H9 (cell line): ENCODE results near the gene EPHB6. TPM values are rescaled to one million over a fixed set of nuclear protein-coding genes. Genes with fewer than 3 reads are reported as not detected.

ENCODE experiments used
- DNase-seq: peaks from one replicate; pipeline ENCODE4 v3.0.0-alpha.2; 2017
- H2AFZ ChIP-seq: one replicate; pipeline ENCODE4 v1.6.1; 2013; ENCODE audit warnings: mild to moderate bottlenecking, low read length, control low read depth, moderate library complexity
- H2AK5ac ChIP-seq: 2 replicates; pipeline ENCODE4 v1.6.1; 2013; ENCODE audit warnings: low read length, control low read depth, mixed read lengths; ENCODE audit not compliant: insufficient read length
- H2BK120ac ChIP-seq: one replicate; pipeline ENCODE4 v1.6.1; 2013; ENCODE audit warnings: low read depth, mild to moderate bottlenecking, low read length, control low read depth, inconsistent platforms; ENCODE audit not compliant: poor library complexity, severe bottlenecking
- H2BK12ac ChIP-seq: 2 replicates; pipeline ENCODE4 v1.6.1; 2013; ENCODE audit warnings: low read length, control low read depth, mixed read lengths, low read depth; ENCODE audit not compliant: insufficient read length
- H2BK15ac ChIP-seq: 2 replicates; pipeline ENCODE4 v1.6.1; 2013; ENCODE audit warnings: low read depth, low read length, control low read depth
- H2BK20ac ChIP-seq: one replicate; pipeline ENCODE4 v1.6.1; 2013; ENCODE audit warnings: low read depth, mild to moderate bottlenecking, low read length, control low read depth, inconsistent platforms; ENCODE audit not compliant: poor library complexity, severe bottlenecking
- H2BK5ac ChIP-seq: 2 replicates; pipeline ENCODE4 v1.6.1; 2013; ENCODE audit warnings: low read length, control low read depth, mixed read lengths; ENCODE audit not compliant: insufficient read length
- H3K14ac ChIP-seq: 2 replicates; pipeline ENCODE4 v1.6.1; 2013; ENCODE audit warnings: low read length, control low read depth; ENCODE audit not compliant: insufficient read depth
- H3K18ac ChIP-seq: 2 replicates; pipeline ENCODE4 v1.6.1; 2013; ENCODE audit warnings: low read depth, mild to moderate bottlenecking, mixed read lengths, low read length, control low read depth; ENCODE audit not compliant: insufficient read length
- H3K23ac ChIP-seq: 2 replicates; pipeline ENCODE4 v1.6.1; 2013; ENCODE audit warnings: low read length, control low read depth, mixed read lengths, low read depth; ENCODE audit not compliant: insufficient read length
- H3K23me2 ChIP-seq: 2 replicates; pipeline ENCODE4 v1.6.1; 2013; ENCODE audit warnings: low read depth, mild to moderate bottlenecking, mixed read lengths, low read length, control low read depth; ENCODE audit not compliant: insufficient read length, poor library complexity, severe bottlenecking
- H3K27ac ChIP-seq: 2 replicates; pipeline ENCODE4 v1.5.1; 2013; ENCODE audit warnings: low read length, control low read depth, mixed read lengths, low read depth; ENCODE audit not compliant: insufficient read length
- H3K27me3 ChIP-seq: 2 replicates; pipeline ENCODE4 v1.6.1; 2013; ENCODE audit warnings: low read length, control low read depth, inconsistent platforms; ENCODE audit not compliant: insufficient read depth
- H3K4ac ChIP-seq: 2 replicates; pipeline ENCODE4 v1.6.1; 2013; ENCODE audit warnings: low read depth, mild to moderate bottlenecking, control low read depth, inconsistent platforms, low read length, moderate library complexity
- H3K4me1 ChIP-seq: 2 replicates; pipeline ENCODE4 v1.6.1; 2013; ENCODE audit warnings: low read length, control low read depth, inconsistent platforms; ENCODE audit not compliant: insufficient read depth
- H3K4me2 ChIP-seq: 2 replicates; pipeline ENCODE4 v1.6.1; 2013; ENCODE audit warnings: low read length, control low read depth, mixed read lengths; ENCODE audit not compliant: insufficient read length, insufficient read depth
- H3K56ac ChIP-seq: 2 replicates; pipeline ENCODE4 v1.6.1; 2013; ENCODE audit warnings: low read depth, mild to moderate bottlenecking, mixed read lengths, low read length, control low read depth; ENCODE audit not compliant: insufficient read length
- H3K79me1 ChIP-seq: 2 replicates; pipeline ENCODE4 v1.6.1; 2013; ENCODE audit warnings: low read depth, mild to moderate bottlenecking, moderate library complexity, low read length, control low read depth, inconsistent platforms; ENCODE audit not compliant: insufficient read depth, poor library complexity, severe bottlenecking
- H3K79me2 ChIP-seq: 2 replicates; pipeline ENCODE4 v1.6.1; 2013; ENCODE audit warnings: low read length, control low read depth, inconsistent platforms; ENCODE audit not compliant: insufficient read depth
- H3K9ac ChIP-seq: 2 replicates; pipeline ENCODE4 v1.6.1; 2013; ENCODE audit warnings: low read length, control low read depth, mixed read lengths; ENCODE audit not compliant: insufficient read length; ENCODE audit errors: extremely low read depth
- H3K9me3 ChIP-seq: one replicate; pipeline ENCODE4 v1.6.1; 2013; ENCODE audit warnings: low read depth, low read length, inconsistent platforms; ENCODE audit not compliant: control insufficient read depth
- H3T11ph ChIP-seq: one replicate; pipeline ENCODE4 v1.6.1; 2013; ENCODE audit warnings: mild to moderate bottlenecking, low read length, control low read depth, inconsistent platforms
- H4K20me1 ChIP-seq: one replicate; pipeline ENCODE4 v1.6.1; 2013; ENCODE audit not compliant: control insufficient read depth, insufficient read length, insufficient read depth
- H4K5ac ChIP-seq: 2 replicates; pipeline ENCODE4 v1.6.1; 2013; ENCODE audit warnings: low read depth, mild to moderate bottlenecking, mixed read lengths, low read length, control low read depth; ENCODE audit not compliant: insufficient read length
- H4K8ac ChIP-seq: replicated peaks from 2 replicates; pipeline ENCODE4 v1.6.1; 2013; ENCODE audit warnings: low read length, control low read depth, mixed read lengths, low read depth; ENCODE audit not compliant: insufficient read length
- H4K91ac ChIP-seq: 2 replicates; pipeline ENCODE4 v1.6.1; 2013; ENCODE audit warnings: low read depth, mild to moderate bottlenecking, moderate library complexity, mixed read lengths, low read length, control low read depth; ENCODE audit not compliant: insufficient read length
- H3K27ac Mint-ChIP-seq, 3 experiments: 2 replicates in 2 of 3; 3 replicates in 1 of 3; pipeline ENCODE4 v1.8.0; 2020 to 2021; ENCODE audit warnings: mixed read lengths in 3 of 3, mild to moderate bottlenecking in 1 of 3, moderate library complexity in 1 of 3
- H3K27me3 Mint-ChIP-seq: 2 replicates; pipeline ENCODE4 v1.8.0; 2021; ENCODE audit warnings: low read depth, mild to moderate bottlenecking, moderate library complexity, mixed read lengths
- H3K36me3 Mint-ChIP-seq, 3 experiments: 2 replicates in 2 of 3; 3 replicates in 1 of 3; pipeline ENCODE4 v1.8.0; 2020 to 2021; ENCODE audit warnings: low read depth in 3 of 3, mixed read lengths in 3 of 3; ENCODE audit not compliant: insufficient read depth in 1 of 3
- H3K4me1 Mint-ChIP-seq, 2 experiments: 2 replicates each; pipeline ENCODE4 v1.8.0; 2020; ENCODE audit warnings: mixed read lengths in 2 of 2
- H3K4me3 Mint-ChIP-seq, 2 experiments: 2 replicates in 1 of 2; 3 replicates in 1 of 2; pipeline ENCODE4 v1.8.0; 2020 to 2021; ENCODE audit warnings: mild to moderate bottlenecking in 2 of 2, mixed read lengths in 2 of 2, moderate library complexity in 1 of 2
- H3K9me3 Mint-ChIP-seq, 2 experiments: 2 replicates in 1 of 2; 3 replicates in 1 of 2; pipeline ENCODE4 v1.8.0; 2020; ENCODE audit warnings: mild to moderate bottlenecking in 2 of 2, mixed read lengths in 2 of 2, moderate library complexity in 1 of 2
- total RNA-seq: library from RNA; stranded (reverse); gene quantifications from 2 replicates; pipeline ENCODE4 v1.2.1, GENCODE V29; 2021
- TF ChIP-seq, protein P1 (sequence below): fragments of 200-600 bp; sonication (generic); conservative IDR thresholded peaks from 3 replicates; pipeline ENCODE4 v1.8.0; 2021; ENCODE audit warnings: antibody characterized with exemption, mild to moderate bottlenecking

The EPHB6 gene
- total RNA-seq, 1 experiment from 2014 or later, result 9.7 TPM

GRCh38 chr7:142808461-142808801 is 46.4 kb upstream of the EPHB6 start:
- H3K14ac ChIP-seq, result no peak overlapping the region
- H3K27me3 ChIP-seq, result no peaks in the 10 kb centered on the region
- H2BK5ac ChIP-seq, result no peak overlapping the region
- no peaks in the 10 kb centered on the region for H4K20me1 ChIP-seq
- TF ChIP-seq, protein P1, sequence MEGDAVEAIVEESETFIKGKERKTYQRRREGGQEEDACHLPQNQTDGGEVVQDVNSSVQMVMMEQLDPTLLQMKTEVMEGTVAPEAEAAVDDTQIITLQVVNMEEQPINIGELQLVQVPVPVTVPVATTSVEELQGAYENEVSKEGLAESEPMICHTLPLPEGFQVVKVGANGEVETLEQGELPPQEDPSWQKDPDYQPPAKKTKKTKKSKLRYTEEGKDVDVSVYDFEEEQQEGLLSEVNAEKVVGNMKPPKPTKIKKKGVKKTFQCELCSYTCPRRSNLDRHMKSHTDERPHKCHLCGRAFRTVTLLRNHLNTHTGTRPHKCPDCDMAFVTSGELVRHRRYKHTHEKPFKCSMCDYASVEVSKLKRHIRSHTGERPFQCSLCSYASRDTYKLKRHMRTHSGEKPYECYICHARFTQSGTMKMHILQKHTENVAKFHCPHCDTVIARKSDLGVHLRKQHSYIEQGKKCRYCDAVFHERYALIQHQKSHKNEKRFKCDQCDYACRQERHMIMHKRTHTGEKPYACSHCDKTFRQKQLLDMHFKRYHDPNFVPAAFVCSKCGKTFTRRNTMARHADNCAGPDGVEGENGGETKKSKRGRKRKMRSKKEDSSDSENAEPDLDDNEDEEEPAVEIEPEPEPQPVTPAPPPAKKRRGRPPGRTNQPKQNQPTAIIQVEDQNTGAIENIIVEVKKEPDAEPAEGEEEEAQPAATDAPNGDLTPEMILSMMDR, result no peak
- H3K56ac ChIP-seq, result no peak overlapping the region
- Mint-ChIP-seq H3K27me3 (peaks cover 51% of the 10 kb centered on the region), H3K27ac (no peak overlapping the region), H3K4me3 (no peak overlapping the region), H3K36me3 (peaks cover 0 to 2% (median 0%) of the 10 kb centered on the region in 3 experiments; a peak in 3 of 7 replicates), H3K9me3 (no peaks in the 10 kb centered on the region; a peak in 1 of 5 replicates), H3K4me1 (peaks cover 20 to 37% of the 10 kb centered on the region in 2 experiments)
- H2AFZ ChIP-seq, result no peak overlapping the region
- H3K4me1 ChIP-seq, result peaks cover 4% of the 10 kb centered on the region; the same call in 1 of the 2 replicates
- no peak overlapping the region for H3K23ac ChIP-seq
- H3K9ac ChIP-seq, result no peak overlapping the region
- no peak overlapping the region for H2BK12ac ChIP-seq
- no peak overlapping the region for H3K18ac ChIP-seq
- H3K79me2 ChIP-seq, result no peaks in the 10 kb centered on the region
- no peak overlapping the region for H4K91ac ChIP-seq
- H3K4ac ChIP-seq, result no peak overlapping the region
- no peaks in the 10 kb centered on the region for H3K79me1 ChIP-seq
- no peak overlapping the region for H4K5ac ChIP-seq
- DNase-seq, result no peak
- no peak overlapping the region for H3T11ph ChIP-seq
- no peak overlapping the region for H3K27ac ChIP-seq
- H3K9me3 ChIP-seq, result no peaks in the 10 kb centered on the region
- no peak overlapping the region for H2BK15ac ChIP-seq
- no peak overlapping the region for H2BK20ac ChIP-seq
- no peak overlapping the region for H2BK120ac ChIP-seq
- no peak overlapping the region for H2AK5ac ChIP-seq
- no peaks in the 10 kb centered on the region for H3K23me2 ChIP-seq
- H3K4me2 ChIP-seq, result no peak overlapping the region
- H4K8ac ChIP-seq, result no peak overlapping the region
